ENCODE results near the gene CDH4. TPM values are rescaled to one million over a fixed set of nuclear protein-coding genes. Genes with fewer than 3 reads are reported as not detected.

CDH4 gene
- polyA plus RNA-seq, 1 donor (not counting 4 experiments of a cell fraction or from before 2014, with no cell fraction given), result 2.2 TPM

DNA sequence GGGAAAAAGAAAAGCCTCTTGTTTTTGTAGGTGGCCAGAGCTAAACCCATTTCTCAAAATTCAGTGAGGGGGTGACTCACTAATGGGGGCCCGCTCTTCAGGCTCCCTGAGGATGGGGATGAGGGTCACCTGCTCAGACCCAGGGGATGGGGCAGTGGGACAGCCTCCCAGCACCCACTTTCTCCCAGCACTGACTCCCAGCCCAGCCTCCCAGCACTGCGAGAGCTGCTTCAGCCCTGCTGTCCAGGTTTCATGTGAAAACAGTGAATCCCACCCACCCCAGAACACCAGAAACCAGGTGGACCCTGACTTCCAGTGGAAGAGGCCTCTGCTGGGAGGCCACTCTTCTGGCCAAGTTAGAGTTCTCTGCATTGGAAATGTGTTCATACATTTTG is 362.6 kb downstream of the CDH4 start:
- H3K4me3 ChIP-seq (ENCODE audit: control insufficient read depth in 2 of 3, extremely low read depth in 1 of 3, insufficient read depth in 2 of 3, low read depth in 1 of 3, low read length in 3 of 3), result no peak overlapping the region
- TF ChIP-seq, protein P1, sequence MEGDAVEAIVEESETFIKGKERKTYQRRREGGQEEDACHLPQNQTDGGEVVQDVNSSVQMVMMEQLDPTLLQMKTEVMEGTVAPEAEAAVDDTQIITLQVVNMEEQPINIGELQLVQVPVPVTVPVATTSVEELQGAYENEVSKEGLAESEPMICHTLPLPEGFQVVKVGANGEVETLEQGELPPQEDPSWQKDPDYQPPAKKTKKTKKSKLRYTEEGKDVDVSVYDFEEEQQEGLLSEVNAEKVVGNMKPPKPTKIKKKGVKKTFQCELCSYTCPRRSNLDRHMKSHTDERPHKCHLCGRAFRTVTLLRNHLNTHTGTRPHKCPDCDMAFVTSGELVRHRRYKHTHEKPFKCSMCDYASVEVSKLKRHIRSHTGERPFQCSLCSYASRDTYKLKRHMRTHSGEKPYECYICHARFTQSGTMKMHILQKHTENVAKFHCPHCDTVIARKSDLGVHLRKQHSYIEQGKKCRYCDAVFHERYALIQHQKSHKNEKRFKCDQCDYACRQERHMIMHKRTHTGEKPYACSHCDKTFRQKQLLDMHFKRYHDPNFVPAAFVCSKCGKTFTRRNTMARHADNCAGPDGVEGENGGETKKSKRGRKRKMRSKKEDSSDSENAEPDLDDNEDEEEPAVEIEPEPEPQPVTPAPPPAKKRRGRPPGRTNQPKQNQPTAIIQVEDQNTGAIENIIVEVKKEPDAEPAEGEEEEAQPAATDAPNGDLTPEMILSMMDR (optimal IDR thresholded peaks at IDR 0.05 in 1 of 3, IDR thresholded peaks at IDR 0.05 in 1 of 3, conservative IDR thresholded peaks at IDR 0.05 in 1 of 3; ENCODE audit: extremely low read depth in 1 of 3, insufficient read depth in 2 of 3, low read length in 3 of 3), result no peak
- TF ChIP-seq EZH2 (IDR thresholded peaks at IDR 0.05; ENCODE audit: low read length), result no peak
- H3K9me1 ChIP-seq (ENCODE audit: control insufficient read depth, extremely low read depth, insufficient read depth, low read length), result no peaks in the 10 kb centered on the region
- peaks cover 4% of the 10 kb centered on the region for H4K20me1 ChIP-seq (ENCODE audit: control insufficient read depth, extremely low read depth, insufficient read depth, low read length)
- no peaks in the 10 kb centered on the region for H3K79me2 ChIP-seq (ENCODE audit: control insufficient read depth, insufficient read depth, low read length)
- H2AFZ ChIP-seq (ENCODE audit: control insufficient read depth, low read length), result no peak overlapping the region
- dilution Hi-C loops (cut with MboI; ENCODE audit: extremely low pct_ligation_motif_present, low sequenced_read_pairs), result no loop called here
- no peak overlapping the region for H3K27ac ChIP-seq (ENCODE audit: control insufficient read depth, insufficient read depth, low read length)
- H3K4me2 ChIP-seq (ENCODE audit: control insufficient read depth, extremely low read depth, insufficient read depth, low read depth, low read length), result no peak overlapping the region
- no peaks in the 10 kb centered on the region for H3K27me3 ChIP-seq (ENCODE audit: control insufficient read depth, extremely low read depth, insufficient read depth, low read length)
- no peaks in the 10 kb centered on the region for H3K36me3 ChIP-seq (ENCODE audit: control insufficient read depth in 2 of 2, extremely low read depth in 1 of 2, insufficient read depth in 2 of 2, low read length in 2 of 2)
- H3K9me3 ChIP-seq (ENCODE audit: control insufficient read depth, low read depth, low read length), result no peaks in the 10 kb centered on the region
- no peaks in the 10 kb centered on the region for H3K4me1 ChIP-seq (ENCODE audit: control insufficient read depth, extremely low read depth, insufficient read depth, low read length)
- FAIRE-seq (no peak), DNase-seq (ENCODE audit: low read depth, low spot score) (no peak)
- H3K9ac ChIP-seq (ENCODE audit: control insufficient read depth, extremely low read depth, insufficient read depth, low read length), result no peak overlapping the region

DNA sequence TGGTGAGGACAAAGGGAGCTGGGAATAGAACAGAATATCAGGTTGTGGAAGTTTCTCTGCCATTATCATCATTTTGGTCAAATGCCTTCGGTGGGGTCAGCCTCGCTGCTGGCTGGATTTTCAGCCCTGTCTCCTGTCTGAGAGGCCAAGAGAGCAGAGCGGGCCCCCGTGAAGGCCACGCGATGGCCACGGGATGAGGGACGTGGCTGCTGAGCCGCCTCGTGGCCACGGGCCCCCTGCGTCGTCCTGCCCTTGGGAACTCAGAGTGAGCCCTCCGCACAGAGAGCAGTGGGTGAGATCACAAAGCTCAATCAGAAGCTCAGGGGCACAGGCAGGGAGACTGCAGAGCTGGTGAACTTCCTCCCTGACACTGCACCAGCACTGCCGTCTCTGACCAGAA is 363.7 kb downstream of the CDH4 start:
- no peak overlapping the region for H3K9ac ChIP-seq (ENCODE audit: control insufficient read depth, extremely low read depth, insufficient read depth, low read length)
- no peak overlapping the region for H3K4me3 ChIP-seq (ENCODE audit: control insufficient read depth in 2 of 3, extremely low read depth in 1 of 3, insufficient read depth in 2 of 3, low read depth in 1 of 3, low read length in 3 of 3)
- H3K27ac ChIP-seq (ENCODE audit: control insufficient read depth, insufficient read depth, low read length), result no peak overlapping the region
- H3K36me3 ChIP-seq (ENCODE audit: control insufficient read depth in 2 of 2, extremely low read depth in 1 of 2, insufficient read depth in 2 of 2, low read length in 2 of 2), result no peaks in the 10 kb centered on the region
- no peaks in the 10 kb centered on the region for H3K4me1 ChIP-seq (ENCODE audit: control insufficient read depth, extremely low read depth, insufficient read depth, low read length)
- H3K27me3 ChIP-seq (ENCODE audit: control insufficient read depth, extremely low read depth, insufficient read depth, low read length), result no peaks in the 10 kb centered on the region
- H4K20me1 ChIP-seq (ENCODE audit: control insufficient read depth, extremely low read depth, insufficient read depth, low read length), result peaks cover 6% of the 10 kb centered on the region
- DNase-seq (ENCODE audit: low read depth, low spot score) (no peak), FAIRE-seq (no peak)
- H2AFZ ChIP-seq (ENCODE audit: control insufficient read depth, low read length), result no peak overlapping the region
- no peak for TF ChIP-seq EZH2 (IDR thresholded peaks at IDR 0.05; ENCODE audit: low read length)
- TF ChIP-seq, protein P1 (optimal IDR thresholded peaks at IDR 0.05 in 1 of 3, IDR thresholded peaks at IDR 0.05 in 1 of 3, conservative IDR thresholded peaks at IDR 0.05 in 1 of 3; ENCODE audit: extremely low read depth in 1 of 3, insufficient read depth in 2 of 3, low read length in 3 of 3), result no peak
- H3K9me3 ChIP-seq (ENCODE audit: control insufficient read depth, low read depth, low read length), result no peaks in the 10 kb centered on the region
- no peaks in the 10 kb centered on the region for H3K79me2 ChIP-seq (ENCODE audit: control insufficient read depth, insufficient read depth, low read length)
- no peaks in the 10 kb centered on the region for H3K9me1 ChIP-seq (ENCODE audit: control insufficient read depth, extremely low read depth, insufficient read depth, low read length)
- dilution Hi-C loops (cut with MboI; ENCODE audit: extremely low pct_ligation_motif_present, low sequenced_read_pairs), result no loop called here
- no peak overlapping the region for H3K4me2 ChIP-seq (ENCODE audit: control insufficient read depth, extremely low read depth, insufficient read depth, low read depth, low read length)

Data from keratinocyte (primary cell).